GM12801 (cell line): ENCODE measurements around the gene MTO1.

ENCODE experiments used
- CTCF ChIP-seq: IDR thresholded peaks from one replicate; pipeline ENCODE4 v1.5.1; 2011; ENCODE audit warnings: control low read depth; ENCODE audit not compliant: insufficient read length; ENCODE audit errors: extremely low read depth

The MTO1 gene

DNA sequence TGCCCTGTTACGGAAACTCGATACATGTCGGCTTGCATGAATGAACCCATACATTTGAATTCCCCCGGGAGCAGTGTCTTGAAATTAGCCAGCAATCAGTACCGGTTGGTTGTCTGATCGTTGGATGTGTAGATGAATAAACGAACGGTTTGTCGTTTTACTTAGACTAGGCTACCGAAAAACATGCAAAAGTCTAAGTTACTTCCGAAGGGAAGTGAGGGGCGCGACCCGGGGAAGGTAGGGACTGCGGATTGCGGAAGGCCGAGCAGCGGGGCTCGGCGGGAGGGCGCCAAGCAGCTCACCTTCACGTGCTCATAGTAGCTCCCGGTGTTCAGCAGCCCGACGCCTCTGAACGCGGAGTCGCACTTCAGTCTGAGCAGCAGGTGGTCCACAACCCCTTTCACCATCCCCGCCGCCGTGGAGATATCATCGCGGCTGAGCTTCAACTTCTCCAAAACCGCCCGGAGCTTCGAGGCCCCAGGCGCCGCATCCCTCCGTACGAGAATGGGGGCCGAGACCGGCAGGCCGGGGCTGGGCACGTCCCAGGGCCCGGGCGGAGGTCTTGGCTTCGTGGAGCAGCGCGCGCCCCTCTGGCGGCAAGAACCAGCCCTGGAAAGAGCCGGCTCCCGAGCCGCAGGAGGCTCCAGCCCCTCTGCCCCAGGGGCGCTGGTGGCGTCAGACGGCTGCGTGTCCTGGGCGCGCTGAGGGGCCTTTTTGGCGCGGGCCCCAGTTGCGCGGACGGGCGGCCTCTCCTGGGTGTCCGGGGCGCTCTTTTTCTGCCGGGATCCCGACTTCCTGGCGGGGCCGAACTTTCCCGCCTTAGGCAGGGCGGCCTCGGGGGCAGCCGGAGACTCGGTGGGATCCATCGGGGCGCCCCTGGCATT is 10.1 kb upstream of the MTO1 start:
- no peak for TF ChIP-seq CTCF

DNA sequence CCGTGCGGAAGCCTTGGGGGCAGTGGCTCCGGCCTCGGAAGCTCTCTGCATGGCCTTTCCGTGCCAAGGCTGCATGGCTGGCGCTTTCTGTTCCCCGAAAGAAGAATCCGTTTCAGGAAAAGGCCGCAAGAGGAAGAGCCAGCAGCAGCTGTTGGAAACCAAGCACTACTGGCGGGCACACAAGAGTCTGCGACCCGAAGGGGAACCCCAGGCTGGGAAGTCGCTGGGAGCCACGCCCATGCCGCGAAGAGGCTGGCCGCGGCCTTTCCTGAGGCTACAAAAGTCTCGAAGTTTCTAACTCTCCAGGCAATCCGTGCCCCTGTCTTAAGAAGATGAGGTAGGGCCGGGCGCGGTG is 9.5 kb upstream of the MTO1 start, which contains the start of gene CGAS:
TSS of gene CGAS (minus strand) at position 191 of the 355 bp plus-strand sequence. CDS start at position 75, 116 bp downstream.
- no peak for TF ChIP-seq CTCF

DNA sequence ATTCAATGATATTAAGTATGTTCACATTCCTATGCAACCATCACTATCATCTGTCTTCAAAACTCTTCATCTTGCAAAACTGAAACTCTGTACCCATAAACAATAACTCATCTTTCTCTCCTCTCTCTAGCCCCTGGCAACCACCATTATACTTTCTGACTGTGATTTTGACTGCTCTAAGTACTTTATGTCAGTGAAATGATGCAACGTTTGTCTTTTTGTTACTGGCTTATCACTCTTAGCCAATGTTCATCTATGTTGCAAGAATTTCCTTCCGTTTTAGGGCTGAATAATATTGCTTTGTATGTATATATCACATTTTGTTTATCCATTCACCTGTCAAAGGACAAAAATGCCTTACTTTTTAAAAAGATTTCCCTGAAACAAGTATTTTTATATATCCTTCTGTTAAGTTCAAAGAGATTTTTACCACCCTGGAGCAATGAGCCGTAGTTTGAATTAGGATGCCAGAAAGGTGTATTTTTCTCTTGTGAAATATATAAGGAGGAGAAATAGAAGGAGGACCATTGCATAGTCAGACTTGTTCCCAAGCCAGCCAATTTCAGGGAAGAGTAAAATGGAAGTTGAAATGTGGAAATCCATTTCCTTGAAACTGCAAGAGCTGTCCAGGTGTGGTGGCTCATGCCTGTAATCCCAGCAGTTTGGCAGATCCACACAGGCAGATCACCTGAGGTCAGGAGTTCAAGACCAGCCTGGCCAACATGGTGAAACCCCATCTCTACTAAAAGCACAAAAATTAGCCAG is 5.5 kb upstream of the MTO1 start:
- TF ChIP-seq CTCF, result no peak

DNA sequence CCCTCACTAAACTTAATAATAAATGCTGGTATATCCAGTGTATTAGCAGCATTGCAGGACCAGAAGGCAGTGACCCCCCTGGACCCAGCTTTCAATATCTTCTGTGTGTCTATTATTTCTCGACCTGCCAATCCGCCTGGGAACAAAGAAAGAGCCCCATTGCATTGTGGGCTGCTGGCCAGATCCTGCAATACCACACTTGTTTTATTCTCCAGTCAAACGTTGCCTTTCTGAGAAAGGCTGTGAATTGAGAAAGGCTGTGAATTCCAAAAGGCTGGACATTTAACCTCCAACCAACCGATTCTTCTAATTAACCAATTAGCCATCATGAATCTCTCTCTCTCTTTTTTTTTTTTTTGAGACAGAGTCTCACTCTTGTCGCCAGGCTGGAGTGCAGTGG is 1.5 kb upstream of the MTO1 start:
- TF ChIP-seq CTCF, result no peak

DNA sequence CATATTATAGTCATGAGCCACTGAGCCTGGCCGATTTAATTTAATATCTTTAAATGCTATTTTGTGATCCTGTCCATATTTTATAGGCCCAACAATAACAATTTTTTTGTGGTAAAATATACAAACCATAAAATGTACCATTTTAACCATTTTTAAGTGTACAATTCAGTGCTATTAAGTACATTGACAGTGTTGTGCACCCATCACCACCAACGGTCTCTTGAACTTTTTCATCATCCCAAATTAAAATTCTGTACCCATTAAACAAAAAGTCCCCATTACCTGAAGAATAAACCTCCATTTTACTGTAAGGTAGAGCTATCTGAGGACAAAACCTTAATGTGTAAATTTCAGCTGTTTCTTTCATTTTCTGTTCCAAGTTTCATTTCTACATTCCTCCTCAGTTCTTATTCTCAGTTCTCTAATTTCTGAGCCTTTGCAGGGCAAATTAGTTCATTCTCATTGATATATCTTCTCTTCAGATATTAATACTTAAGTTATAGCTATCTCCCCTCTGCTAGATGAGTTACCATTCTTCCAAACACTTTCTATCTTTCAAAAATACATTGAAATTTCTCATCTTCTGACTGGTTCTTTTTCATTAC is 10.3 kb downstream of the MTO1 start:
- TF ChIP-seq CTCF, result no peak

DNA sequence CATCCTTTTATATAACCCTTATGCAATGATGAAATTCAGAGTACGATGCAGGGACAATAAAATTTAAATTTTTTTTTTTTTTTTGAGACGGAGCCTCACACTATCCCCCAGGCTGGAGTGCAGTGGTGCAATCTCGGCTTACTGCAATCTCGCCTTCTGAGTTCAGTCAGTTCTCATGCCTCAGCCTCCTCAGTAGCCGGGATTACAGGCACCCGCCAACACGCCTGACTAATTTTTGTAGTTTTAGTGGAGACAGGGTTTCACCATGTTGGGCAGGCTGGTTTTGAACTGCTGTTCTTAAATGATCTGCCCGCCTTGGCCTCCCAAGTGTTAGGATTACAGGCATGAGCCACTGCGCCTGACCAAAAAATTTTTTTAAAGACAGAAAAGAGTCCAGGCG is 15.2 kb downstream of the MTO1 start:
- no peak for TF ChIP-seq CTCF

GRCh38 chr6:73477407-73477806 is 15.9 kb downstream of the MTO1 start:
- TF ChIP-seq CTCF, result no peak
